B cell (primary cell): ENCODE results near the gene HLA-DMB. TPM values are rescaled to one million over a fixed set of nuclear protein-coding genes. Genes with fewer than 3 reads are reported as not detected.
"Not testable (repeated sequence)": the region's sequence is repeated elsewhere in the genome, so short reads cannot be mapped to it uniquely, and the experiment has no call there.

ENCODE experiments used
- ATAC-seq: fragments of 200-7000 bp; cut with Tn5 transposase; one replicate; pipeline ENCODE4 v1.10.0; 2021; ENCODE audit warnings: low read depth, mild to moderate bottlenecking, moderate number of reproducible peaks, moderate library complexity
- CTCF ChIA-PET: fragments of 350-600 bp; sonication (Branson Sonifier 250); formaldehyde crosslinking; loops from one replicate; lab custom pipeline; 2021; ENCODE audit warnings: antibody characterized with exemption, inconsistent platforms; lab: Charles Lee
- POLR2A ChIA-PET: fragments of 350-600 bp; sonication (Branson Sonifier 250); formaldehyde crosslinking; loops from one replicate; lab custom pipeline; 2021; ENCODE audit warnings: antibody characterized with exemption; lab: Charles Lee
- DNase-seq: peaks from one replicate; pipeline ENCODE4 v3.0.0; 2013
- H2AFZ ChIP-seq: 2 replicates; pipeline ENCODE4 v1.6.1; 2012; ENCODE audit warnings: mild to moderate bottlenecking, low read depth, low read length; ENCODE audit not compliant: insufficient read depth, poor library complexity, severe bottlenecking
- H3K27ac ChIP-seq, 2 donors: 1 replicate in 1 of 2; 2 replicates in 1 of 2; pipeline ENCODE4 v1.5.1; 2012 to 2013; ENCODE audit warnings: low read length in 2 of 2, mild to moderate bottlenecking in 2 of 2, moderate library complexity in 1 of 2
- H3K27me3 ChIP-seq, 4 experiments: fragments of 200-600 bp in 1 of 4; sonication (generic) in 1 of 4; replicated peaks in 1 of 4; 1 replicate in 2 of 4; 2 replicates in 2 of 4; pipeline versions ENCODE4 v1.6.1 to v1.7.0; 2013 to 2016; ENCODE audit warnings: low read length in 3 of 4, mild to moderate bottlenecking in 2 of 4, mixed read lengths in 1 of 4, moderate library complexity in 1 of 4; ENCODE audit not compliant: insufficient read depth in 4 of 4, control insufficient read depth in 3 of 4; ENCODE audit errors: control extremely low read depth in 1 of 4
- H3K36me3 ChIP-seq, 2 experiments: replicated peaks in 1 of 2; 1 replicate in 1 of 2; 2 replicates in 1 of 2; pipeline versions ENCODE4 v1.6.1 to v1.7.1; 2013; ENCODE audit warnings: low read length in 1 of 2; ENCODE audit not compliant: insufficient read depth in 2 of 2, control insufficient read depth in 1 of 2; ENCODE audit errors: control extremely low read depth in 1 of 2, extremely low read depth in 1 of 2
- H3K4me1 ChIP-seq, 2 donors: fragments of 200-600 bp in 1 of 2; sonication (generic) in 1 of 2; 1 replicate in 1 of 2; 2 replicates in 1 of 2; pipeline versions ENCODE4 v1.5.1 to v1.6.1; 2013 to 2017; ENCODE audit warnings: low read length in 2 of 2; ENCODE audit not compliant: control insufficient read depth in 2 of 2, insufficient read depth in 2 of 2
- H3K4me2 ChIP-seq: replicated peaks from 2 replicates; pipeline ENCODE3; 2012; ENCODE audit warnings: mild to moderate bottlenecking, low read depth, low read length; ENCODE audit not compliant: poor library complexity, severe bottlenecking
- H3K4me3 ChIP-seq, 5 experiments: fragments of 200-600 bp in 1 of 5; sonication (generic) in 1 of 5; 1 replicate in 3 of 5; 2 replicates in 2 of 5; pipeline versions ENCODE4 v1.5.1 to v1.7.0; 2011 to 2016; ENCODE audit warnings: low read length in 4 of 5, mild to moderate bottlenecking in 4 of 5, low read depth in 2 of 5, control low read depth in 1 of 5, moderate library complexity in 1 of 5; ENCODE audit not compliant: insufficient read depth in 1 of 5; ENCODE audit errors: control extremely low read depth in 1 of 5, extremely low read depth in 1 of 5
- H3K79me2 ChIP-seq: fragments of 200-600 bp; sonication (generic); one replicate; pipeline ENCODE4 v1.6.0; 2016; ENCODE audit warnings: low read length; ENCODE audit not compliant: control insufficient read depth, insufficient read depth
- H3K9ac ChIP-seq: fragments of 200-600 bp; sonication (generic); 2 replicates; pipeline ENCODE4 v1.6.1; 2017; ENCODE audit warnings: mild to moderate bottlenecking, low read length, moderate library complexity
- H3K9me3 ChIP-seq, 3 donors: one replicate each; pipeline versions ENCODE4 v1.6.1 to v1.7.1; 2013; ENCODE audit warnings: low read length in 2 of 3; ENCODE audit not compliant: control insufficient read depth in 2 of 3, insufficient read depth in 1 of 3; ENCODE audit errors: control extremely low read depth in 1 of 3
- H4K20me1 ChIP-seq: 2 replicates; pipeline ENCODE4 v1.6.0; 2012; ENCODE audit warnings: mild to moderate bottlenecking, low read length; ENCODE audit not compliant: insufficient read depth, control insufficient read depth, poor library complexity, severe bottlenecking
- H3K27ac Mint-ChIP-seq: one replicate; pipeline ENCODE4 v1.8.0; 2021; ENCODE audit warnings: mixed read lengths
- H3K27me3 Mint-ChIP-seq: one replicate; pipeline ENCODE4 v1.8.0; 2021; ENCODE audit warnings: mixed read lengths
- H3K4me1 Mint-ChIP-seq: one replicate; pipeline ENCODE4 v1.8.0; 2021; ENCODE audit warnings: mixed read lengths
- H3K4me3 Mint-ChIP-seq: one replicate; pipeline ENCODE4 v1.8.0; 2021; ENCODE audit warnings: mixed read lengths
- H3K9me3 Mint-ChIP-seq: one replicate; pipeline ENCODE4 v1.8.0; 2022; ENCODE audit warnings: mixed read lengths; ENCODE audit not compliant: insufficient read depth
- CTCF ChIP-seq: fragments of 200-600 bp; IDR thresholded peaks from one replicate; pipeline ENCODE4 v1.8.0; 2022; ENCODE audit warnings: antibody characterized with exemption, mild to moderate bottlenecking
- EZH2 ChIP-seq: IDR thresholded peaks from 2 replicates; pipeline ENCODE4 v1.6.1; 2012; ENCODE audit warnings: borderline replicate concordance, low read depth, mild to moderate bottlenecking, moderate library complexity, low read length; ENCODE audit not compliant: insufficient read depth, poor library complexity, severe bottlenecking
- WGBS: methylation state at CpG from one replicate; pipeline ENCODE4 v1.1.5; 2013; ENCODE audit warnings: missing lambda C conversion rate; ENCODE audit not compliant: insufficient coverage; 5-methylcytosine and 5-hydroxymethylcytosine counted together
- intact Hi-C: fragments of 100-400 bp; cut with micrococcal nuclease; formaldehyde crosslinking; loops from one replicate; pipeline ENCODE4 v1.10.0; 2022
- polyA plus RNA-seq: library from polyadenylated mRNA; depleted of rRNA; stranded (reverse); fragments of >200 nt; gene quantifications from 2 replicates; pipeline ENCODE4 v1.2.3, GENCODE V29; 2012
- total RNA-seq, 2 donors: library from RNA; stranded (reverse); fragments of 120-200 nt in 1 of 2; gene quantifications; 1 replicate in 1 of 2; 2 replicates in 1 of 2; pipeline versions ENCODE4 v1.2.3 to v1.2.4, GENCODE V29; 2013 to 2022

Gene HLA-DMB
- total and polyA plus RNA-seq, 2 donors (not counting 1 experiment from before 2014, with no cell fraction given) = 593 to 656 TPM

DNA sequence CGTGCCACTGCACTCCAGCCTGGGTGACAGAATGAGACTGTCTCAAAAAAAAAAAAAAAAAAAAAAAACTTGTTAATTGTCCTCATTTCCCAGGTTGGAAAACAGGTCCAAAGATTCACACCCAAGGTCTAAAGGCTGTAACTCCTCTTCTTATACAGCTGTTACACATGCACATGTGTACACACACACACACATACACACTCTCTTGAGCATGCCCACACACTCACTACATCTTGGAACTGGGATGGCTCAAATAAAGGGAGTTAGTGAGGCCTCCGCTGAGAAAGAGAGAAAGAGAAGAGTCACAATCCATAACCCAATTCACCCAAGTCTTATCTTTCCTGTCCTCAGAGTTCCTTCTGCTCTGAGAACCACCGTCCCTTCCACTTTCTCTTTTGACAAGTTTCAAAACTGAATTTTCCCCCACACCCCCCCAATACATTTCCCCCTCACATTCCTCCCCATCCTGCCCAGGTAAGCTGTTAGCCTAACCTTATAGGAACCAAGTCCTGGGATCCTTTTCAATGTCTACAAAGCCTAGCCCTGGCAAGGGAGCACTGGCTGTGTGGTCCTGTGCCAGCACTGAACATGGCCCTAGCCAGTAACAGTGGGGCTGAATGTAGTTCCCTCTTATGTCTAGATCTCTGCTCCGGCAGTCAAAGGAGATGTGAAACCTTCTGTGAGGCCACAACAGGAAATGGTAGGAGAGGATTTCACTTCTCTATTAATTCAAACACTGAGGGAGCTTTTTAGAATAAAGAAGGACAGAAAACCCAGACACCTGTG is 3.2 kb upstream of the HLA-DMB start:
- peak overlapping the region; percentile 96 for H3K4me3 Mint-ChIP-seq
- CTCF ChIA-PET = interaction anchor here (0.7 to 15.8 kb wide), 12 partner anchors 9 to 305 kb away, joined by 3 to 462 read pairs (median 10); partner anchors contain the start of genes BRD2, HLA-DMA, PSMB9 and TAP2
- H3K27me3 Mint-ChIP-seq = no peaks in the 10 kb centered on the region
- TF ChIP-seq CTCF (no peak), EZH2 (no peak)
- peaks cover 68% of the 10 kb centered on the region for H3K79me2 ChIP-seq
- H3K9me3 ChIP-seq = no peaks in the 10 kb centered on the region
- ATAC-seq (peak; percentile 51), DNase-seq (peak; percentile 92)
- peak overlapping the region; percentile 38 for H2AFZ ChIP-seq
- H3K4me1 ChIP-seq = peaks cover 68 to 83% of the 10 kb centered on the region in 2 donors
- POLR2A ChIA-PET = interaction anchor here (0.6 to 7.4 kb wide), 20 partner anchors 8 to 1381 kb away, joined by 3 to 326 read pairs (median 6); partner anchors contain the start of genes BRD2, HLA-DMA, HLA-DPB1 and PSMB8
- H3K4me2 ChIP-seq = peak overlapping the region; percentile 81
- H4K20me1 ChIP-seq = no peaks in the 10 kb centered on the region
- H3K36me3 ChIP-seq = peaks cover 0 to 14% of the 10 kb centered on the region in 2 experiments
- peaks cover 80% of the 10 kb centered on the region for H3K4me1 Mint-ChIP-seq
- no peaks in the 10 kb centered on the region for H3K9me3 Mint-ChIP-seq
- peak overlapping the region; percentile 51 to 80 (median 59) for H3K4me3 ChIP-seq
- peak overlapping the region; percentile 58 for H3K9ac ChIP-seq
- peak overlapping the region; percentile 99 for H3K27ac Mint-ChIP-seq
- H3K27me3 ChIP-seq = no peaks in the 10 kb centered on the region
- H3K27ac ChIP-seq = peak overlapping the region; percentile 97 to 98
- 0% methylated on average over 2 of the region's 4 CpGs for WGBS
- intact Hi-C loops = loop anchor here (1.0 to 10.0 kb wide), 6 partner anchors 24 to 672 kb away; partner anchors contain the start of genes BRD2 and HLA-DOB

DNA sequence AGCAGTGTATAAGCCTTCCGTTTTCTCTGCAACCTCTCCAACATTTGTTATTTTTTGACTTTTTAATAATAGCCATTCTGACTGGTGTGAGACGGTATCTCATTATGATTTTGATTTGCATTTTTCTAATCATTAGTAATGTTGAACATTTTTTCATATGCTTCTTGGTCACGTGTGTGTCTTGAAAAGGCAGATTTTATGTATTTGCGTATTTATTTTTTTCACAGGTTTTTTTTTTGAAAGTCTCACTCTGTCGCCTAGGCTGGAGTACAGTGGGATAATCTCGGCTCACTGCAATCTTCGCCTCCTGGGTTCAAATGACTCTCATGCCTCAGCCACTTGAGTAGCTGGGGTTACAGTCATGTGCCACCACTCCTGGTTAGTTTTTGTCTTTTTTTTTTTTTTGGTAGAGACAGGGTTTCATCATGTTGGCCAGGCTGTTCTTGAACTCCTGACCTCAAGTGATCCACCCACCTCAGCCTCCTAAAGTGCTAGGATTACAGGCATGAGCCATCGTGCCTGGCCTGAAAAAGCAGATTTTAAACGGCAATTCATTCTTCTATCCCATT is 1.8 kb upstream of the HLA-DMB start:
- H3K9me3 Mint-ChIP-seq = not testable (repeated sequence)
- H3K9ac ChIP-seq = peak overlapping the region; percentile 58

More for the DNA sequence above, 1.8 kb upstream of the HLA-DMB start:
- Histone ChIP-seq H3K4me2 (peak overlapping the region; percentile 81), H3K4me1 (peaks cover 66 to 82% of the 10 kb centered on the region in 2 donors), H3K4me3 (peak overlapping the region in 1 of 5 experiments; percentile 35), H3K79me2 (peaks cover 68% of the 10 kb centered on the region), H3K27ac (peak overlapping the region; percentile 97 to 98), H3K36me3 (peaks cover 0 to 18% of the 10 kb centered on the region in 2 experiments)
- not testable (repeated sequence) for H3K9me3 ChIP-seq, ATAC-seq, H2AFZ ChIP-seq, H3K27me3 Mint-ChIP-seq, H3K27me3 ChIP-seq, H4K20me1 ChIP-seq
- CTCF ChIA-PET = interaction anchor here (1.3 to 15.8 kb wide), 10 partner anchors 9 to 104 kb away, joined by 3 to 462 read pairs (median 34); partner anchors contain the start of genes BRD2, HLA-DMA, PSMB9 and TAP1
- Mint-ChIP-seq H3K27ac (peak overlapping the region; percentile 99), H3K4me3 (peak overlapping the region; percentile 96), H3K4me1 (peaks cover 77% of the 10 kb centered on the region)
- DNase-seq = peak; percentile 14
- POLR2A ChIA-PET = interaction anchor here (0.9 to 7.4 kb wide), 9 partner anchors 10 to 99 kb away, joined by 4 to 326 read pairs (median 17); partner anchors contain the start of genes BRD2, HLA-DMA, PSMB8 and PSMB9
- 72% methylated on average over 5 of the region's 9 CpGs for WGBS
- intact Hi-C loops = loop anchor here (5.0 to 10.0 kb wide), 4 partner anchors 128 to 670 kb away; partner anchors contain the start of gene HLA-DOB
